Sigmoid colon (tissue), 4 donors: Measurements from ENCODE around the gene ROCK1.

ENCODE experiments used
- EP300 ChIP-seq, 4 donors: sonication (generic); formaldehyde crosslinking; IDR thresholded peaks; one replicate each; pipeline ENCODE4 v1.6.1; 2017; ENCODE audit warnings: antibody characterized with exemption in 4 of 4
- POLR2A ChIP-seq, 2 donors: fragments of 450-650 bp; IDR thresholded peaks; one replicate each; pipeline ENCODE4 v1.6.1; 2016; ENCODE audit warnings: antibody characterized with exemption in 2 of 2, mild to moderate bottlenecking in 2 of 2, moderate library complexity in 2 of 2
- POLR2AphosphoS5 ChIP-seq, 4 donors: sonication (generic); formaldehyde crosslinking; IDR thresholded peaks; one replicate each; pipeline ENCODE4 v1.6.1; 2017; ENCODE audit warnings: antibody characterized with exemption in 4 of 4
- TF ChIP-seq, protein P1 (sequence below), 4 experiments: fragments of 450-650 bp in 3 of 4; fragments of 200-600 bp in 1 of 4; IDR thresholded peaks; one replicate each; pipeline ENCODE4 v1.5.1; 2016 to 2019; ENCODE audit warnings: antibody characterized with exemption in 4 of 4, mild to moderate bottlenecking in 3 of 4, moderate library complexity in 2 of 4

DNA sequence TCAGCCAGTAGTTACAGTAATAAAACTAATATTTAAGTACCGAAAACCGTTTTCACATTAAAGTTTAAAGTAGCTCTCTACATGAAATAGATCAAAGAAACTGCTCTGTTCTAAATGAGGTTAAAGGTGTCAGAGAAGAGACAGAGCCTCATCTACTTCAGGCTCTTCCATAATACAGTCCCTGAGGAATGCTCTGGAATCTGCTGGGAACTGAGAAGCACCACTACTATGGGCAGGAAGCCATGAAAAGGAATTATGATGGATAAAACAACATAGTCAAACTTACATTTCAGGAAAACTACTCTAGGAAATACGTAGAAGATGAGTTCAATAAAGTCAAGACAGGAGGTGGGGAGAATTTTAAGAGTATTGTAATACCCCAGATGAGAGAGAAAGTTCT is 60.0 kb downstream of the ROCK1 start:
- TF ChIP-seq, protein P1, sequence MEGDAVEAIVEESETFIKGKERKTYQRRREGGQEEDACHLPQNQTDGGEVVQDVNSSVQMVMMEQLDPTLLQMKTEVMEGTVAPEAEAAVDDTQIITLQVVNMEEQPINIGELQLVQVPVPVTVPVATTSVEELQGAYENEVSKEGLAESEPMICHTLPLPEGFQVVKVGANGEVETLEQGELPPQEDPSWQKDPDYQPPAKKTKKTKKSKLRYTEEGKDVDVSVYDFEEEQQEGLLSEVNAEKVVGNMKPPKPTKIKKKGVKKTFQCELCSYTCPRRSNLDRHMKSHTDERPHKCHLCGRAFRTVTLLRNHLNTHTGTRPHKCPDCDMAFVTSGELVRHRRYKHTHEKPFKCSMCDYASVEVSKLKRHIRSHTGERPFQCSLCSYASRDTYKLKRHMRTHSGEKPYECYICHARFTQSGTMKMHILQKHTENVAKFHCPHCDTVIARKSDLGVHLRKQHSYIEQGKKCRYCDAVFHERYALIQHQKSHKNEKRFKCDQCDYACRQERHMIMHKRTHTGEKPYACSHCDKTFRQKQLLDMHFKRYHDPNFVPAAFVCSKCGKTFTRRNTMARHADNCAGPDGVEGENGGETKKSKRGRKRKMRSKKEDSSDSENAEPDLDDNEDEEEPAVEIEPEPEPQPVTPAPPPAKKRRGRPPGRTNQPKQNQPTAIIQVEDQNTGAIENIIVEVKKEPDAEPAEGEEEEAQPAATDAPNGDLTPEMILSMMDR (IDR thresholded peaks at IDR 0.05): no peak
- TF ChIP-seq EP300 (IDR thresholded peaks at IDR 0.05) (no peak), POLR2AphosphoS5 (IDR thresholded peaks at IDR 0.05) (no peak), POLR2A (IDR thresholded peaks at IDR 0.05) (no peak)
